ENCODE results near the gene RNPEPL1.
A peak's percentile ranks its signal among the peaks of the same experiment; 100 is the strongest.
"Not testable (repeated sequence)": the region's sequence is repeated elsewhere in the genome, so short reads cannot be mapped to it uniquely, and the experiment has no call there.

Gene RNPEPL1, protein sequence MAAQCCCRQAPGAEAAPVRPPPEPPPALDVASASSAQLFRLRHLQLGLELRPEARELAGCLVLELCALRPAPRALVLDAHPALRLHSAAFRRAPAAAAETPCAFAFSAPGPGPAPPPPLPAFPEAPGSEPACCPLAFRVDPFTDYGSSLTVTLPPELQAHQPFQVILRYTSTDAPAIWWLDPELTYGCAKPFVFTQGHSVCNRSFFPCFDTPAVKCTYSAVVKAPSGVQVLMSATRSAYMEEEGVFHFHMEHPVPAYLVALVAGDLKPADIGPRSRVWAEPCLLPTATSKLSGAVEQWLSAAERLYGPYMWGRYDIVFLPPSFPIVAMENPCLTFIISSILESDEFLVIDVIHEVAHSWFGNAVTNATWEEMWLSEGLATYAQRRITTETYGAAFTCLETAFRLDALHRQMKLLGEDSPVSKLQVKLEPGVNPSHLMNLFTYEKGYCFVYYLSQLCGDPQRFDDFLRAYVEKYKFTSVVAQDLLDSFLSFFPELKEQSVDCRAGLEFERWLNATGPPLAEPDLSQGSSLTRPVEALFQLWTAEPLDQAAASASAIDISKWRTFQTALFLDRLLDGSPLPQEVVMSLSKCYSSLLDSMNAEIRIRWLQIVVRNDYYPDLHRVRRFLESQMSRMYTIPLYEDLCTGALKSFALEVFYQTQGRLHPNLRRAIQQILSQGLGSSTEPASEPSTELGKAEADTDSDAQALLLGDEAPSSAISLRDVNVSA

DNA sequence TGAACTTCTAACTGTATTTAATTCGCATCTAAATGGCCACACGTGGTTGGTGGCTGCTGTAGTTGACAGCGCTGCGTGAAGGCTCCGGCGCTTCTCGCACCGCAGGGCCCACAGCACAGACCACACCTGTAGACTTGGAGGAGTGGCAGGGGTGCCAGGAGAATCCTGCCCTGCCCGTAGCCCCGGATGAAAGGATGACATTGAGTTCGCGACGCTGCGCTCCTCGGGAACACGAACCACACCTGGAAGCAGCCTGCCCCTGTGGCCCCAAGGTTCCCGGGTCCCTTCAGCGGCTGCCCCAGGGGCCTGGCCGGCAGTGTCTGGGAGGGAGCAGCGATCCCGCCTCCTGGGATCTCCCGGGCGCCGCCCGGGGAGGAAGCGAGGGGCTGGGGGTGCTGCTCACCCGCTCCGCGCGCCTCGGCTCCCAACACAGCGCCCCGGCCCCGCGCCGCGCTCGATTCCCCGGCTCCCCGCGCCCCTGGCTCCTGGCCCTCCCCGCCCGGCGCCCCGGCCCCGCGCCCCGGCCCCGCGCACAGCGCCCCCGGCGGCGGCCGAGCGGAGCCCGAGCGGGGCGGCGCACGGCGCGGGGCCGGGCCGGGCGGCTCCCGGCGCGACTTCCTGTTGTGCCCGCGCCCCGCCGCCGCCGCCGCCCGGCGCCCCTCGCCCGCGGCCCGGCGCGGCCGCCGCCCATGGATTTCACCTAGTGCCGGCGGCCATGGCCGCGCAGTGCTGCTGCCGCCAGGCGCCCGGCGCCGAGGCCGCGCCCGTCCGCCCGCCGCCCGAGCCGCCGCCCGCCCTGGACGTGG lies at the start of gene RNPEPL1:
Gene RNPEPL1 (plus strand): TSS at position 613 of the 806 bp plus-strand sequence. CDS start 103 bp downstream, at position 716.
- Histone ChIP-seq H3K9me3 (no peaks in the 10 kb centered on the region), H3K36me3 (peaks cover 29% of the 10 kb centered on the region), H4K20me1 (peaks cover 42% of the 10 kb centered on the region), H3K4me2 (peak within 1 kb of the TSS; percentile 99), H3K27ac (peak within 1 kb of the TSS; percentile 96), H3K27me3 (no peaks in the 10 kb centered on the region), H3K9ac (peak within 1 kb of the TSS; percentile 89), H3K4me1 (peaks cover 74% of the 10 kb centered on the region), H3K4me3 (peak within 1 kb of the TSS; percentile 86)
- TF ChIP-seq Cebpa-rat (IDR thresholded peaks at IDR 0.05): no peak

DNA sequence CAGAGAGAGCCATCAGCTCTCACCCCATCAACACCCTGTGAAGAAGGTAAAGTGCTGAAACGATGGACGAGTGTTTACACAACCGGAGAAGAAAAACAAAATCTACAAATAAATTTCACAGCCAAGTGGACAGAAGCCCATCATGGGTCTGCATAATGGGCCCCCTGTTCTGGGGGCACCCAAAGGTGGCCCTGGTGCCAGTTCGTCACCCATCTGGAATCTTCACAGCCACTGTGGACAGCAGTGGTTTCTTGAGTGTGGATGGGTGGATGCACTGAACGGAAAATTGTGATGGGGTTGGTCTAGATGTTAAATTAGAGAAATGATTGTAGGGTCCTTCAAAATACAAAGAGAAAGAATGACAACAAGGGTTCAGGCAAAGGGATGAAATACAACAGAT lies 49.3 kb upstream of the RNPEPL1 start:
- no peak overlapping the region for H3K4me2 ChIP-seq
- peaks cover 14% of the 10 kb centered on the region for H3K4me1 ChIP-seq
- peaks cover 38% of the 10 kb centered on the region for H3K9me3 ChIP-seq
- TF ChIP-seq Cebpa-rat (IDR thresholded peaks at IDR 0.05): no peak
- H3K36me3 ChIP-seq: peaks cover 67% of the 10 kb centered on the region
- H4K20me1 ChIP-seq: 0 out of 2 replicates have a peak, but pooled peaks cover 4% of the 10 kb centered on the region
- H3K27ac ChIP-seq: no peak overlapping the region
- no peak overlapping the region for H3K4me3 ChIP-seq
- H3K9ac ChIP-seq: no peak overlapping the region
- no peaks in the 10 kb centered on the region for H3K27me3 ChIP-seq

DNA sequence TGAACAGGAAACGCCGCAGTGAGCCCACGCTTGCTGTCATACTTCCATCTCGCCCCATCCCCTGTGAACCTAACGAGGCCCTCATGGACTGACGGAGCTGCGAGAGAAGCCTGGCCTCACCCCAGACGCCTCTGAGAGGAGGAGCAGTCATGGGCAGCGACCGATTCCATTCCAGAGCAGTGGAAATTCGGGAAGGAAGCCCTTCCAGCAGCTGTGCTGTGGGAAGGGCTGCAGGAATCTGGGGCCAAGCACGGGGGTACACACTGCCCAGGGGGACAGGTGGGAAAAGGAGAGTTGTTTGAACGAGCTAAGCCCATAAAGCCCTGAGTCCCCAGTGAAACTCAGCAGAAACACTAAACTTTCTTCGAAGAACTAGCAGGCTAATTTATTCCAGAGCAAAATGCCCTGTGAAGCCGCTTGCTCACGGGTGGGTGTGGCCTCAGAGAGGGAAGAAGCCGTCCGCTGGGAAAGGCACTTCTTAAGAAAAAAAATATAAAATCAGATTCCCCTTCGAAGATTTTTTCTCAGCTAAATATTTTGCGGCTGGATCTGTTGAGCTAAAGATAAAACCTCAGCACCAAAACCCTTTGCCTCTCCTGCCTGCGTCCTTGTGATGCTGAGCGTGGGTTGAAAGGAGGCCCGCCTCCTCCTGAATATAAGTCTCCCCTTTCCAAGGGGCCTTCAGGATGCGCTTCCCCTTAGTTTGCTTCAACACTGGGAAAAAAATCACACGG lies 48.7 kb upstream of the RNPEPL1 start:
- Histone ChIP-seq H3K4me3 (no peak overlapping the region), H3K4me2 (no peak overlapping the region), H3K36me3 (peaks cover 73% of the 10 kb centered on the region)

DNA sequence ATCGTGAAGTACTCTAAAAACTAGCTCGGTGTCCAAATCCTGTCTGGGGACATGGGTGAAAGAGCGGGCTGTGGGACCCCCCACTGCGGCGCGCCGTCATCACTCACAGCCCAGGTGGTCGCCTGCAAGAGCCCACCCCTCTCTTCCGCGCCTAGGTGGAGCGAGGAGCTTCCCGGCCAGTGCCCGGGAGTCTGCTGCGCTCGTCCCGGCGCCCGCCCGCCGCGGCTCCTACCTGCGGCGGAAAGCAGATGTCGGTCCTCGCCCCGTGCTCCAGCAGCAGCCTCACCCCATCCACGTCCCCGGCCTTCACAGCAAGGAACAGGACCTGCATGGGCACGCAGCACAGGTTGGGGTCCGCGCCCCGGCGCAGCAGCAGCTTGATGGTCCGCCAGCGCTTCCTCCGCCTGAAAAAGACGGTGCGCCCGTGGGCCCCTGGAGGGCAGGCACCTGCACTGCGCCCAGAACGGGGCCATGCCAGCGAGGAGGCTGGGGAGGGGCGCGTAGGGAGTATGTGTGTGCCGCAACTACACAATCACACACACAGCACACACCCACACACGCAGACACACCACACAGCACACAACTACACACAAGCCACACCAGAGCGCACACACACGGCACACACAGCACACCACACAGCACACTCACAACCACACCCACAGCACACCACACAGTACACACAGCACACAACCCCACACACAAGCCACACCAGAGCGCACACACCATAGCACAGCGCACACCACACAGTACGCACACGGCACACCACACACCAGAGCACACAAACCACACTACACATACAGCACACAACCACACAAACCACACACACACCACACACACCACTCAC lies 47.9 kb upstream of the RNPEPL1 start:
- H3K4me1 ChIP-seq: peaks cover 14% of the 10 kb centered on the region; the same call in 1 of the 2 replicates
- no peak overlapping the region for H3K4me3 ChIP-seq
- H3K9ac ChIP-seq: no peak overlapping the region
- peaks cover 52% of the 10 kb centered on the region for H3K9me3 ChIP-seq
- H3K27ac ChIP-seq: no peak overlapping the region
- H3K36me3 ChIP-seq: peaks cover 80% of the 10 kb centered on the region
- H4K20me1 ChIP-seq: no peaks in the 10 kb centered on the region
- H3K27me3 ChIP-seq: no peaks in the 10 kb centered on the region
- no peak for TF ChIP-seq Cebpa-rat (IDR thresholded peaks at IDR 0.05)
- no peak overlapping the region for H3K4me2 ChIP-seq

More for the DNA sequence above, 48.7 kb upstream of the RNPEPL1 start:
- no peak for TF ChIP-seq Cebpa-rat (IDR thresholded peaks at IDR 0.05)
- H3K4me1 ChIP-seq: peaks cover 14% of the 10 kb centered on the region
- H3K9ac ChIP-seq: no peak overlapping the region
- H3K27me3 ChIP-seq: no peaks in the 10 kb centered on the region
- peaks cover 44% of the 10 kb centered on the region for H3K9me3 ChIP-seq
- no peak overlapping the region for H3K27ac ChIP-seq
- H4K20me1 ChIP-seq: 0 out of 2 replicates have a peak, but pooled peaks cover 2% of the 10 kb centered on the region

DNA sequence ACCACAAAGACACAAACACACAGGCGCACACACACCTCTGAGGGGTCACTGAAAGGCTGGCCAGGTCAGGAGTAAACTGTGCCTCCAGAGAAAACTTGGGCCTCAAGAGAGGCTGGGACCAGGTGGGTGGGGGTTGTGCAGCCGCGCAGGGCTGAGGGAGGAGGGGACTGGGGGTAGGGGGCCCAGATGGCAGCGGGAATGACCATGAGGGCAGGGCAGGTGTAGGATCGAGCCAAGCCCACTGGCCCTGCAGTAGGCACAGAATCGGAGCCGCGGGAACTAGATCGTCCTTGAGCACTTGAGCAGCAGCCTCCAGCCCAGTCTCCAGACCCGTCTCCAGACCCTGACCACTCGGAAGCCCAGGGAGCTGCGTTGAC lies 47.3 kb upstream of the RNPEPL1 start:
- H3K4me2 ChIP-seq: no peak overlapping the region
- no peak for TF ChIP-seq Cebpa-rat (IDR thresholded peaks at IDR 0.05)
- no peak overlapping the region for H3K4me3 ChIP-seq
- no peaks in the 10 kb centered on the region for H4K20me1 ChIP-seq
- H3K9me3 ChIP-seq: peaks cover 58% of the 10 kb centered on the region
- peaks cover 87% of the 10 kb centered on the region for H3K36me3 ChIP-seq
- no peaks in the 10 kb centered on the region for H3K27me3 ChIP-seq
- peaks cover 20% of the 10 kb centered on the region; the same call in 1 of the 2 replicates for H3K4me1 ChIP-seq
- no peak overlapping the region for H3K9ac ChIP-seq
- no peak overlapping the region for H3K27ac ChIP-seq

DNA sequence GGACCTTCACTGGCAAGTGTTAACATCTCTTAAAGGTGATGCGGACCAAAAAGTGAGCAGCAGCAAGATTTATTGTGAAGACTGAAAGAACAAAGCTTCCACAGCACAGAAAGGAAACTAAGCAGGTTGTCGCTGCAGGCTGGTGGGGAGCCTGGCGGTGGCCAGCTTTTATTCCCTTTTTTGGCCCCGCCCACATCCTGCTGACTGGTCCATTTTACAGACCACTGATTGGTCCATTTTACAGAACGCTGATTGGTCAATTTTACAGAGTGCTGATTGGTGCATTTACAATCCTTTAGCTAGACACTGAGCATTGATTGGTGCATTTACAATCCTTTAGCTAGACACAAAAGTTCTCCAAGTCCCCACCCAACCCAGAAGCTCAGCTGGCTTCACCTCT lies 46.4 kb upstream of the RNPEPL1 start:
- H4K20me1 ChIP-seq, H3K9ac ChIP-seq, H3K4me2 ChIP-seq, H3K27ac ChIP-seq, H3K27me3 ChIP-seq, H3K4me3 ChIP-seq: not testable (repeated sequence)
- Histone ChIP-seq H3K36me3 (peaks cover 96% of the 10 kb centered on the region), H3K9me3 (peaks cover 67% of the 10 kb centered on the region), H3K4me1 (peaks cover 20% of the 10 kb centered on the region; the same call in 1 of the 2 replicates)

DNA sequence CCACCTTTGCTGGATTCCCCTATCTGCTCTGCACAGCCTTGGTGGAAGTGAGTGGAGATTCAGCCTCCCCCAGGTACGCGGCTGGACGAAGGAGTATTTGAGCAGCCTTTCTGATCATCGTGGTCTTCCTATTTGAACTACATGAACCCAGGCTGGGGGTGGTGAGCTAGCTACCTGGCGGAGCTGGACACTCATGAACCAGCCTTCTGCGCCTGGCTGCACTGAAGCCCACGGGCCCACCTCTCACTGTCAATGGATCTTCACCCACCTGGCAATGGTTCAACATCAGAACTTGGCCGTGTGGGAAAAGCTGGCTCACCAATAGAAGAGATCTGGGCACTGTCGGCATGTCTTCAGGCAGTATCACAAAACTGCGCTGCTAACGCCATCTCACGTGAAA lies 45.9 kb upstream of the RNPEPL1 start:
- peaks cover 96% of the 10 kb centered on the region for H3K36me3 ChIP-seq
- H3K27me3 ChIP-seq: no peaks in the 10 kb centered on the region
- no peak for TF ChIP-seq Cebpa-rat (IDR thresholded peaks at IDR 0.05)
- peaks cover 73% of the 10 kb centered on the region for H3K9me3 ChIP-seq
- no peak overlapping the region; the same call in 1 of the 2 replicates for H3K4me3 ChIP-seq
- no peak overlapping the region for H3K9ac ChIP-seq
- no peak overlapping the region for H3K4me2 ChIP-seq
- H3K27ac ChIP-seq: no peak overlapping the region
- H3K4me1 ChIP-seq: peaks cover 20% of the 10 kb centered on the region; the same call in 1 of the 2 replicates
- H4K20me1 ChIP-seq: no peaks in the 10 kb centered on the region

DNA sequence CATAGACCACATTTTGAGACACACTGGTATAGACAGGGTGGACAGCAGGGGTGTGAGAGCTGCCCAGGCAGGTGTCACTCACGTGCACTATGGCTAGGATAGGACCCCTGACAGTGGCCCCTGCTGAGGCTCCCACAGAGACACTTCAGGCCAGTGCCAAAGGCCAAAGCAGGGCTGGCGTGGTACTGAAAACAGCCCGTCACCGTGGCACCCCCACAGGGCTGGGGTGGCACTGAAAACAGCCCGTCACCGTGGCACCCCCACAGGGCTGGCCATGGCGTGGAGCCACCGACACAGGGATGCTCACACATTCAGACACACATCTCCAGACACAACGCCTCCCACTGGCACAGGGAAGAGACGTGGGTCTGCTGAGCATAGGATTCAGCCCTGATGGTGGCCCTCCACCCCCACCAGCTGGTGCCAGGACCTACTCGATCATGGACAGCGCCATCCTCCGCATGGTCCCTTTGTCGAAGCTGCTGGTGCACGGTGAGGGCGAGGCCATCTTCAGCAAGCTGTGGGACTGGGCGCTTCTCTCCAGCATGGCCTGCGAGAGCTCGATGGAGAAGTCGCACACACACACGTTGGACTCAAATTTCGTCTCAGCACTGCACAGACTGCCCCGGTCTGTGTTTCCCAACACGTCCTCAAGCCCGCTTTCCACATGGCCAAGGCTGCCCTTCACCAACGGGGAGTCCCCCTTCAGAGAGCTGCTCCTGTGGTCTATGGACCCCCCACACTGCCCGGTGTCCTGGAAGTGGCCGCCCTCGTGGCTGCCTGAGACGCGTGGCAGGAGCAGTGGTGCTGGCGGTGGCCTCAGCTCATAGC lies 44.6 kb upstream of the RNPEPL1 start:
- Histone ChIP-seq H3K9me3 (peaks cover 85% of the 10 kb centered on the region), H4K20me1 (no peaks in the 10 kb centered on the region), H3K27me3 (no peaks in the 10 kb centered on the region), H3K4me1 (peaks cover 20% of the 10 kb centered on the region; the same call in 1 of the 2 replicates), H3K27ac (peak overlapping the region; percentile 81), H3K4me3 (peak overlapping the region; percentile 44), H3K36me3 (peaks cover 95% of the 10 kb centered on the region), H3K9ac (no peak overlapping the region), H3K4me2 (peak overlapping the region; percentile 13; the same call in 1 of the 2 replicates)
- no peak for TF ChIP-seq Cebpa-rat (IDR thresholded peaks at IDR 0.05)
